HEK293 (cell line): Measurements from ENCODE around the gene TAOK3.

Source experiments
- CTCF ChIA-PET: fragments of 350-600 bp; formaldehyde crosslinking; extraction: SDS; loops from one replicate; lab custom pipeline; 2021; ENCODE audit warnings: antibody characterized with exemption; lab: Yijun Ruan, JAX
- POLR2A ChIA-PET: fragments of 300-600 bp; formaldehyde crosslinking; extraction: SDS; loops from one replicate; lab custom pipeline; 2020; ENCODE audit warnings: antibody characterized with exemption, inconsistent platforms; lab: Yijun Ruan, JAX
- H3K27ac ChIP-seq: fragments of 200-500 bp; sonication (Bioruptor generic); 2 replicates; pipeline ENCODE4 v1.5.1; 2014; ENCODE audit warnings: low read depth, low read length, control low read depth, inconsistent platforms; ENCODE audit errors: extremely low read depth
- H3K36me3 ChIP-seq, 2 experiments: fragments of 200-500 bp in 1 of 2; sonication (Bioruptor generic) in 1 of 2; 1 replicate in 1 of 2; 2 replicates in 1 of 2; pipeline ENCODE4 v1.5.1; 2014 to 2017; ENCODE audit warnings: inconsistent platforms in 2 of 2, low read length in 2 of 2; ENCODE audit not compliant: control insufficient read depth in 2 of 2, insufficient read depth in 1 of 2
- H3K4me1 ChIP-seq: fragments of 200-500 bp; sonication (Bioruptor generic); 2 replicates; pipeline ENCODE4 v1.5.1; 2014; ENCODE audit warnings: mild to moderate bottlenecking, low read length, inconsistent platforms; ENCODE audit not compliant: control insufficient read depth, insufficient read depth
- H3K4me3 ChIP-seq: 2 replicates; pipeline ENCODE4 v1.5.1; 2011; ENCODE audit warnings: low read depth, mild to moderate bottlenecking, control low read depth, low read length, moderate library complexity
- H3K9me3 ChIP-seq: fragments of 200-500 bp; sonication (Bioruptor generic); 2 replicates; pipeline ENCODE4 v1.5.1; 2014; ENCODE audit warnings: low read depth, low read length, inconsistent platforms; ENCODE audit not compliant: control insufficient read depth, insufficient read depth
- AEBP2 ChIP-seq: fragments of 450-650 bp; formaldehyde crosslinking; IDR thresholded peaks from 2 replicates; pipeline ENCODE4 v1.5.1; 2016; ENCODE audit warnings: missing biosample characterization, missing genetic modification characterization, borderline replicate concordance
- HOXD13 ChIP-seq: sonication (generic); formaldehyde crosslinking; IDR thresholded peaks from 2 replicates; pipeline ENCODE4 v1.8.0; 2022; ENCODE audit warnings: missing genetic modification reagents, borderline replicate concordance
- PATZ1 ChIP-seq: fragments of 450-650 bp; formaldehyde crosslinking; IDR thresholded peaks from 2 replicates; pipeline ENCODE4 v1.5.1; 2016; ENCODE audit warnings: missing biosample characterization, missing genetic modification characterization
- SETDB1 ChIP-seq: IDR thresholded peaks from one replicate; pipeline ENCODE4 v1.6.1; 2017; ENCODE audit warnings: mild to moderate bottlenecking, low read length, moderate library complexity, mixed read lengths; ENCODE audit not compliant: insufficient read length
- ZBTB26 ChIP-seq: fragments of 450-650 bp; formaldehyde crosslinking; optimal IDR thresholded peaks from 2 replicates; pipeline ENCODE3; 2016; ENCODE audit warnings: missing biosample characterization, mild to moderate bottlenecking, missing genetic modification characterization
- ZNF133 ChIP-seq: fragments of 450-650 bp; formaldehyde crosslinking; IDR thresholded peaks from 2 replicates; pipeline ENCODE4 v1.5.1; 2016; ENCODE audit warnings: missing biosample characterization, missing genetic modification characterization
- ZNF169 ChIP-seq: fragments of 450-650 bp; formaldehyde crosslinking; IDR thresholded peaks from 2 replicates; pipeline ENCODE4 v1.5.1; 2016; ENCODE audit warnings: missing biosample characterization, missing genetic modification characterization
- ZNF23 ChIP-seq: fragments of 450-650 bp; formaldehyde crosslinking; IDR thresholded peaks from 2 replicates; pipeline ENCODE4 v1.5.1; 2016; ENCODE audit warnings: missing biosample characterization, missing genetic modification characterization, borderline replicate concordance
- ZNF26 ChIP-seq: fragments of 450-650 bp; formaldehyde crosslinking; IDR thresholded peaks from 2 replicates; pipeline ENCODE4 v1.5.1; 2016; ENCODE audit warnings: missing biosample characterization, missing genetic modification characterization
- ZNF280C ChIP-seq: fragments of 450-650 bp; formaldehyde crosslinking; IDR thresholded peaks from 2 replicates; pipeline ENCODE4 v1.5.1; 2016; ENCODE audit warnings: missing biosample characterization, missing genetic modification characterization
- ZNF335 ChIP-seq: fragments of 450-650 bp; formaldehyde crosslinking; conservative IDR thresholded peaks from 2 replicates; pipeline ENCODE4 v1.5.1; 2016; ENCODE audit warnings: missing biosample characterization, missing genetic modification characterization
- ZNF416 ChIP-seq: fragments of 450-650 bp; formaldehyde crosslinking; IDR thresholded peaks from 2 replicates; pipeline ENCODE4 v1.5.1; 2016; ENCODE audit warnings: missing biosample characterization, missing genetic modification characterization
- ZNF530 ChIP-seq: fragments of 450-650 bp; formaldehyde crosslinking; IDR thresholded peaks from 2 replicates; pipeline ENCODE4 v1.5.1; 2016; ENCODE audit warnings: low read depth, missing biosample characterization, missing genetic modification characterization
- ZNF561 ChIP-seq: fragments of 450-650 bp; IDR thresholded peaks from 2 replicates; pipeline ENCODE4 v1.5.1; 2018; ENCODE audit warnings: missing biosample characterization, missing genetic modification characterization, borderline replicate concordance
- ZNF596 ChIP-seq: fragments of 450-650 bp; IDR thresholded peaks from 2 replicates; pipeline ENCODE4 v1.5.0; 2018; ENCODE audit warnings: missing biosample characterization, mild to moderate bottlenecking, missing genetic modification characterization, moderate library complexity
- ZNF623 ChIP-seq: fragments of 450-650 bp; formaldehyde crosslinking; IDR thresholded peaks from 2 replicates; pipeline ENCODE4 v1.5.1; 2016; ENCODE audit warnings: missing biosample characterization, missing genetic modification characterization
- ZNF670 ChIP-seq: fragments of 450-650 bp; formaldehyde crosslinking; IDR thresholded peaks from 2 replicates; pipeline ENCODE4 v1.5.1; 2016; ENCODE audit warnings: missing biosample characterization, missing genetic modification characterization, low read depth
- ZNF791 ChIP-seq: fragments of 450-650 bp; formaldehyde crosslinking; IDR thresholded peaks from 2 replicates; pipeline ENCODE4 v1.5.1; 2016; ENCODE audit warnings: missing biosample characterization, missing genetic modification characterization
- ZSCAN30 ChIP-seq: fragments of 450-650 bp; IDR thresholded peaks from 2 replicates; pipeline ENCODE4 v1.5.1; 2018; ENCODE audit warnings: missing biosample characterization, mild to moderate bottlenecking, missing genetic modification characterization, moderate library complexity

TAOK3 gene

GRCh38 chr12:118127867-118128266, 244.8 kb downstream of the TAOK3 start (continued):
- no peak for TF ChIP-seq ZBTB26 (tag by site-specific recombination)
- no peak for TF ChIP-seq ZNF596 (tag by site-specific recombination)
- TF ChIP-seq ZNF133 (tag by site-specific recombination): no peak
- TF ChIP-seq ZNF280C (tag by site-specific recombination): no peak
- no peak for TF ChIP-seq AEBP2 (tag by site-specific recombination)
- TF ChIP-seq ZNF623 (tag by site-specific recombination): no peak
- TF ChIP-seq, all 188 proteins: peak for 0

GRCh38 chr12:118126119-118126757, 246.5 kb downstream of the TAOK3 start:
- POLR2A ChIA-PET: no interaction called here
- TF ChIP-seq ZNF169 (tag by site-specific recombination) (no peak), ZNF416 (tag by site-specific recombination) (no peak), HOXD13 (CRISPR knock-in tag) (no peak), ZNF623 (tag by site-specific recombination) (no peak), ZNF335 (tag by site-specific recombination) (no peak), ZNF530 (tag by site-specific recombination) (no peak), ZNF791 (tag by site-specific recombination) (no peak), ZNF670 (no peak), ZNF26 (no peak), SETDB1 (no peak), ZSCAN30 (no peak), PATZ1 (tag by site-specific recombination) (no peak), ZNF23 (tag by site-specific recombination) (no peak), ZNF561 (tag by site-specific recombination) (no peak)
- no peak overlapping the region for H3K4me3 ChIP-seq
- H3K27ac ChIP-seq: no peak overlapping the region
- H3K9me3 ChIP-seq: no peaks in the 10 kb centered on the region
- peaks cover 0 to 4% of the 10 kb centered on the region in 2 experiments; a peak in 2 of 3 replicates for H3K36me3 ChIP-seq
- H3K4me1 ChIP-seq: peaks cover 1% of the 10 kb centered on the region; the same call in 1 of the 2 replicates
- CTCF ChIA-PET: no interaction called here
